Activated CD8-positive, alpha-beta memory T cell treated with anti-CD3 and anti-CD28 coated beads, Interleukin-2, amount 50 U/mL, for 1 hour (primary cell): Measurements from ENCODE around the gene ATP11A.

Experiments used
- DNase-seq: peaks from one replicate; pipeline ENCODE4 v3.0.0-alpha.2; 2020; ENCODE audit errors: extremely low read depth

ATP11A gene

DNA sequence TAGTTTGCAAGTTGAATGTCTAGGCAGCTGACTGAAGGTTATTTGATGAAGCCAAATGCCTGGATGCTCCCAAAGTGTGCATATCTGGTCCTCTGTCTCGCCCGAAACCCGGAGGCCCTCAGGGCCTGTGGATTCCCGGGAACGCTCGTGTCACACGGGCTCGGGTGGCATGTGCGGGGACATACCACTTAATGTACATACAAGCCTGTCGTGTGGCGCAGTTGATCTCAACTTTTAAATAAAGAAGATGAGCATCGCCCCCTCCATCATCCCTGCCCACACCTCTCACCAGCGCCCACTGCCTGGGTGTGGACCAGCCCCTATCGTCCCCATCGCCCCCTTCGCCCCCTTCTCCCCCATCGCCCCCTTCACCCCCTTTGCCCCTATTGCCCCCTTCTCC lies 33.9 kb downstream of the ATP11A start:
- no peak for DNase-seq

DNA sequence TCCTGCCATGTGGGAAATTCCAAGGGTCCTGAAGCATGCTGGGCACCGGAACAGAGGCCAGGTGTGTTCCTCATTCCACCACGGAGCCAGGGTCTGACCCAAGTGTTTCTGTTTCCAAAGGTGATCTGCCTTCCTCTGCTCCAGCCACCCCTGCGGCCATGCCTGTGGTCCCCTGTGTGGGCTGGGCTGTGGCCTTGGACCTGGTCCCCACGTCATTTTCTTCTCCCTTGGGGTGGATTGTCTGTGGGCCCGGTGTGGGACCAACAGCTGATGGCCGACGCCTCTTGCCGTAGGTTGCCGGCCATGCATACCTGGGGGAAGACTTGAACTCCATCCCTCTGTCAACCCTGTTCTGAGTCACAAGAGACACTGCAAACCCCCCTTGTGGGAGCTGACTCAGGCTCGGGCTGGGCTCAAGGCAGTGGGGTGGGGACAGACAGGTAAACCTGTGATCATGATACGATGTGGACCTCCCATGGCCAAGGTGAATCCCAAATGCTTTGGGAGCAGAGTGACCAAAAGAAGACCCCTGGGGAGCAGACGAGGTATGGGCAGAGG lies 35.0 kb downstream of the ATP11A start:
- no peak for DNase-seq

DNA sequence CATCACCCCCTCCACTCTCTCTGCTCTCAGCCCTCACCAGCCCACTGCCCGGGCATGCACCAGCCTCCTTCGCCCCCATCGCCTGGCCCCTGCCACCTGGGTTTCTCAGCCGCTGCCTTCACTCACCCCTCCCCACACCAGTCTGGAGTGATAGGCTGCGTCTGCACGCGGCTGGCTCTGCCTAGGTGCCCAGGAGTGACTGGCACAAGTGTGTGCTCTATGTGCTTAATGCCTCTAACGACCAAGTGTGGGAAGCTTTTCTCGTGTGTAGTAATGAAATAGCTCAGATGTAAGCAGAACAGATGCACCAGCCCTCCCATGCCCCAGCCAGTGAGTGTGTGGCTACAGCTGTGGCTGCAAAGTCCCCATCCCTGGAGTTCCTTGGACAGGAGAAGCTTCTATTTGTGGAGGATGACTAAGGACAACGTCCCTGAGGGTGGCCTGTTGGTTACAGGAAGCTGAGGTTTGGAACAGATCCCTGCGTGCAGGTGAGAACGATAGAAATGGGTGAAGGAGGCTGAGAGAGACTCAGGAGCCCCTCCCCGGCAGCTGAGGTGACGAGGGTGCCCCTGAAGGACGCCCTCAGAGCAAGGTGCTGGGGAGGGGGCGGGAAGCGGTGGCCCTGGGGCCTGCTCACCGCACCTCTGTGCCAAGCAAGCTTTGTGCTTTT lies 35.6 kb downstream of the ATP11A start:
- no peak for DNase-seq

DNA sequence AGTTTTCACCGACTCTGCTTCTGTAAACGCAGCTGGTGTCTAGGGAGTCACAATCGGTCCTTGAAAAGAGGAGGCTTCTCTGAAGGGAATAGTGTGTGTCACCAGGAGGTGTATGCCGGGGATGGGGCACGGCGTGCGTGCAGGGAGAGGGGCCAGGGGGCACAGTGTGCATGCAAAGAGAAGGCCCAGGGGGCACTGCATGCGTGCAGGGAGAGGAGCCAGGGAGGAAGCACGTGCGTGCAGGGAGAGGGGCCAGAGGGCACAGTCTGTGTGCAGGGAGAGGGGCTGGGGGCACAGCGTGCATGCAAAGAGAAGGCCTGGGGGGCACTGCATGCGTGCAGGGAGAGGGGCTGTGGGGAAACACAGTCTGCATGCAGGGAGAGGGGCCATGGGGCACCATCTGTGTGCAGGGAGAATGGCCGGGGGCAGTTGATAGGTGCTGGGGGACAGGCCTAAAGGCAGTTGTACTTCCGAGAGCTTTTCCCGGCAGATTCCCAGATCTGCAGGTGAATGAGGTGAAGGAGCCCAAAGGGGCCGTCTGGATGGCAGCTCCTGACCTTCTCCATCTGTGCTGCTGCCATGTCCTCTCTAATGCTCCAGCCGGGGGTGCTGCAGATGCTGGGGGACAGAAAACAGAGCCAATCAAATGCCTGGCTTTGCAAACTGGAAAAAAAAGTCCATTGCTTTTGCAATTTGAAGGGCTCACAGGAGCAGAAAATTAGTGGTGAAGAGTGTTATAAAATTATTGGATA lies 36.4 kb downstream of the ATP11A start:
- no peak for DNase-seq

DNA sequence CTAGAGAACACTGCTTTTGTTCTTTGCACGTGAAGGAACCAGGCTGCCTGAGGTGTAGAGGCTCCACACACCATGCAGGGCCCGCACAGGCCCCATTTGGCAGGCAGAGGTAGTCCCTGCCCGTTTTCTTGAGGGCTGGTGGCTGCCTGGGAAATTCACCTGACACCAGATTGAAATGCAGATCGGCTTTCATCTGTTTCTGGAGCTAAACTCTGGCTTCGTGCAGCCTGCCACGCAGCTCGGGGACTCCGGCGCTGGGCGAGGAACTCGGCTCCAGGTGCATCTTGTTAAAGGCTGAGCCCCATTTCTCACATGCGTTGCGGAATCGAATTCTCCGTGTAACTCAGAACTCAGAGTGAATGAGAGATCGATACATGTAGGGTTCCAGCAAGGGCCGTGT lies 37.7 kb downstream of the ATP11A start:
- no peak for DNase-seq

DNA sequence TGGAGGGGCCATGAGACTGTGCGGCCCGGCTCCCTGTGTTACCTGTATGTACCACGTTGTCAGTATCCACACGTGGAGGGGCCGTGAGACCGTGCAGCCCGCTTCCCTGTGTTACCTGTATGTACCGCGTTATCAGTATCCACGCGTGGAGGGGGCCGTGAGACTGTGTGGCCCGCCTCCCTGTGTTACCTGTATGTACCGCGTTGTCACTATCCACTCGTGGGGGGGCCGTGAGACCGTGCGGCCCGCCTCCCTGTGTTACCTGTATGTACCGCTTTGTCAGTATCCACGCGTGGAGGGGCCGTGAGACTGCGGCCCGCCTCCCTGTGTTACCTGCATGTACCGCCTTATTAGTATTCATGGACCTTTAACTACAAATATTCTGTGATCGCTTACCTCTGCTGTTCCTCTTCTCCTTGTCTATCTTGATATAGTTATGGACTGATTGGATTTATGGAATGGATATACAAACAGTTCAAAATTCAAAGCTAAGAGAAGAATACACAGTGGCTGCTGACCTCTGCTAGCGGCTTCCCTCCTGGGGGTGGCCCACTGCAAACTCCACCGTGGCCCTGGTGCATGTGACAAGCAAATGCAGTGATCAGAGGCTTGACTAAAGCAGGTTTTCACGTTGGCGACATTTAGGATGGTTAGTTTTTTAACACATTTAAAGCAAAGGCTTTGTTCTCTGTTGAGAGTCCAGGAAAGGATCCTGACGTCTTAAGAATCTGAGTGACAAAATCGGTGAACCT lies 38.7 kb downstream of the ATP11A start:
- no peak for DNase-seq

DNA sequence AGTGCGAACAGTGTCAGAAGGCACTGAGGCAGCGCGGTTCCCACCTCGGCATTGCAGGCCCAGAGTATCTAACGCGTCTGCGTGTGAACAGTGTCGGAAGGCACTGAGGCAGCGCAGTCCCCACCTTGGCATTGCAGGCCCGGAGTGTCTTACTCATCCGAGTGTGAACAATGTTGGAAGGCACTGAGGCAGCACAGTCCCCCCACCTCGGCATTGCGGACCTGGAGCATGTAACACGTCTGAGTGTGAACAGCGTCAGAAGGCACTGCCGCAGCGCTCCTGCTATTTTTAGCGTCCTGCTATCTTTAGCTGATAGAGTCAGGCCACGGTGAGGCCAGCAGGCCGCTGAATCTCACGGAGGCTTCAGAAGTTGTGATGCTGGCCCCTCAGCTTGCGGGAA lies 39.6 kb downstream of the ATP11A start:
- DNase-seq = no peak

DNA sequence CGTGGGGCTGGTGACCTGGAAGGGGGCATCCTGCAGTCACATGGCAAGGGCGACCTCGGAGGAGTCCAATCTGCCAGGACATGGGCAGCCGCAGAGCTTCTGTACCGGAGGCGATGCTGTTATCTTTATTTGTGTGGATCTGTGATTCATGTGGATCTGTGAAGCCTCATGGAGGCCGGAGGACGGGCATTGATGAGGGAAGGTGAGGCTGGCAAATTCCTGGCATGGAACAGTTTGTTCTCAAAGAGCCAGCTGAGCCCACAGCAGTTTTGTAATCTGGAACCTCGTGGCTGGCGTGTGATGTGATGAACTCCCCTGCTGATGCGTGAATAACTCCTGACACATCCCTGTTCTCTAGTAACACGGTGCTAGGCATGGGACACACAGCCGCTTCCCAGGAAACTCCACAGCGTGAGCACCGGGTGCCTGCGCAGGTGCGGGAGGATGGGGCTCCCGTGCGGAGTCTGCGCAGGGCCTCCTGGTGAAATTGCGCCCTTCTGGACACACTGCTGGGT lies 40.4 kb downstream of the ATP11A start:
- no peak for DNase-seq

DNA sequence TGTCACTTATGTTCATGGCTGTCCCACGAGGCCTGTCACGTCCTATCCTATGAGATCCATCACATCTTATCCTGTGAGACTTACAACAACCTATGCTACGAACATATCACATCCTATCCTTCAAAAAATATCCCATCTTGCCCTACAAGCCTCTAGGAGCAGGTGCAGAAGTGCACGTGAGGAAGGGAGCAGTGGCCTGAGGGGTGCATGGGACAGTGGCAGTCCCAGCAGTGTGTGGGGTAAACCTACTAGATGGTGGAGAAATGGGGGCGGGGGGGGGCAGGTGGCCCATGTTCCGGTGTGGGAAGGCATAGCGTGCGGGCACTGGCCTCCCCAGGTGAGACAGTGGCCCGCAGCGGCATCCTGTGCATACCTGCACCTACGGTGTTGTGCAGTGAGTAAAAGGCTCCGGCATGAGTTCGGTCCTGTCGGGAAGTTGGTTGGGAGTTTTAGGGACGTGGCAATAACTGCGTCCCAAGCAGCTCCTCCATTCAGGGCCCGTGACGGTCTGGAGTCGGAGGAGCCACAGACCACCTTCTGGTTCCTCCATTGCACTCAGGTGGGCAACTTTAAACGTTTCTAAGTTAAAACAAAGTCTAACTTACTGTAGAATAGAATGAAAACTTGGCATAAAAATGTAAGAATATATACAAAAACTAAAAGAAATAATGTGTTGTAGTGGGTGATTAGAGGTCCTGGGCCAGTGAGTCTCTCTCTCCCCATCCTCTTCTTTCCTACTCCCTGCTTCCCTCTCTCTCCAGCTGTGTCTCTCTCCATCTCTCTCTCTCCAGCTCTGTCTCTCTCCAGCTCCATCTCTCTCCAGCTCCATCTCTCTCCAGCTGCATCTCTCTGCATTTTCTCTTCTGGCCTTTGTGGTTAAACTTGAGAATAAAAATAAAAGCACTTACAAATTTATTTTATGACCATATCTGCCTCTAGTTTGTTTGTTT lies 42.1 kb downstream of the ATP11A start:
- DNase-seq = no peak

DNA sequence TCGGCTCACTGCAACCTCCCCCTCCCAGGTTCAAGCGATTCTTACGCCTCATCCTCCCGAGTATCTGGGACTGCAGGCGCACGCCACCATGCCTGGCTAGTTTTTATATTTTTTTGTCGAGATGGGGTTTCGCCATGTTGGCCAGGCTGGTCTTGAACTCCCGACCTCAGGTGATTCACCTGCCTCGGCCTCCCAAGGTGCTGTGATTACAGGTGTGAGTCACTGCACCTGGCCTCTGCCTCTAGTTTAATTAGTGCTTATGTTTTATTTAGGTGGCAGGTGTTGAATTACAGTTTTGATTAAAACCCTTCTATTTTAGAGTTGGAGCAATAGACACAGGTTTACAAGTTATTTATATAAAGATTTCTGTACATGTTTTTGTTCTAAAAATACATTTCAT lies 42.8 kb downstream of the ATP11A start:
- no peak for DNase-seq

DNA sequence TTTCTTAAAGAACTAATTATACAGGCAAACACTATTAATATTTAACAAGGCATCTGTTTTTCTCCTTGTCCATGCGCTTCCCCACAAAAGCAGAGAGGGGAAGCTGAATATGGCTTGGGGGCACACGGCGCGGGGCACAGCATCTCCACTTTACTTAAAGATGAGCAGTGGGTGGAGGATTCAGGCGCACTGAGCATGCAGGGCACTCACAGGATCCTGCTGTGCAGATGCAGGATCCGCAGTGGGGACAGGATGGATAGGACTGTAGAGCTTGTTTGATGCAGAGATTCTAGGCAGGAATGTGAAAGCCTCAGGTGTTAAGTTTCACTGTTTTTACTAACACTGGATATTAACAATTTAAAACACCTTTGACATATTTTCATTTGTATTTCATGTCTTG lies 43.3 kb downstream of the ATP11A start:
- no peak for DNase-seq

DNA sequence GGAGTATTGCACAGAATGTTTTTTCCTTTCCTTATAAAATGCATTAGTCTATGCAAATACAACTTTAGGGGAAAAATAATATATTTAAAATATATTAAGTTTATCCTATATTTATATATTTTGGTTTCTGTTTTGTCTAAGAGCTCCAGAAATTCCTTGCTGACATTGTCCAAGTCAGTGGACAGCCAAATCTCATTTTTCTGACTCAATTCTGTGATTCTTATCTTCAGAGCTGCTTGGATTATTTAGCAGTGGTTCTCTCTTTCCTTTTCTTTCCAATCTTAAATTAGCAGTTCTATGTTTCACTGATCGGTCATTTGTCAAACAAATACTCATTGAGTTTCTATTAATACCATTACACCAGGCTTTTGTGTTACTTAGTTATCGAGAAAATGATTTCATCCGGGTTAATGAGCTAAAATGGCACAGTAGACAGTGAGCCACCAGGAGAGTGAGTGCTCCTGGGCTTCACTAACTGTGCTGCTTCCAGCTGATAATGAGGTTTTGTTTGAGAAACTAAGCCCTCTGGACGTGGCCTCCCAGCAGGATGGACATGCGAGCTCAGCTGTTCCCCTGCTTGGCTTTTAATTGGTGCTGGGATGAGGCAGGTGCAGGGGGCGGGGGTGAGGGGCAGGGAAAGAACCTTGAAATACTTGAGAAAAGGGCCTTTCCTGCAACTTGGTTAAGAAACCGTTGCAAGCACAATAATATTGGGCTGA lies 44.0 kb downstream of the ATP11A start:
- DNase-seq = no peak

DNA sequence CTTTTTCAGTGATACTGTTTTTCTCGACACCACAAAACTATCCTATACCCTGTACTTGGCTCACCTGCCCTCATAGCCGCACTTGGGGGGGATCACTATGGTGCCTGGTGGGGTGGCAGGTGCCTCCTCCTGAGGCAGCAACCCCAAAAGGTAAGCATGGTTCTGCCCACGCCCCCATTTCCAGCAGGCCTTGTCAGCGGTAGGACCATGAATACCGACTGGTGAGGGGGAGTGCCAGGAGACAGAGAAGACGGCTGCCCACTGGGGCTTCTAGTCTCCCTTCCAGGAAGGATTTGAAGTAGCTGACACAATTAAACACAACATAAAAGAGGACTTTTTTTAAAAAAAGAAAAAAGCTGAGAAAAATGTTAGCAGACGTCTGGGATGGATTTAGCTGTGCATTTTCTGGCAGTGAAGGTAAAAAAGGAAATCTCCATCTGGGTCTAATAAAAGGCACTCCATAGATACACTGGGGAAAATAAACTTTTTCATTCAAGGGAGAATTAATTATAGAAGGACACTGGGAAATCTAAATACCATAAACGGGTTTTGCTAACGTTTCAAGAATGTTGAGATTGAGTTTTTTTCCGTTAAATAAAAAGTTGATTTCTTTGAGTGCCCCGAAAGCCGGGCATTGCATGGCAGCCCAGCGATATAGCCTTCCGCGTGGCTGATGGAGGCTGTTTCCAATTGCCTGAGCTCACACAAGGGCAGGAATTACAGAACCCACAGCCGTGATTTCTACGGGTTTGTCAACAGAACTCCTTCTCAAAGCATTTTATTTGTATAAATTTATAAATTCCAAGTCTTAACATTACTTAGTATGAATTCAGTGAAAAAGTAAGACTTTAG lies 45.1 kb downstream of the ATP11A start:
- no peak for DNase-seq

DNA sequence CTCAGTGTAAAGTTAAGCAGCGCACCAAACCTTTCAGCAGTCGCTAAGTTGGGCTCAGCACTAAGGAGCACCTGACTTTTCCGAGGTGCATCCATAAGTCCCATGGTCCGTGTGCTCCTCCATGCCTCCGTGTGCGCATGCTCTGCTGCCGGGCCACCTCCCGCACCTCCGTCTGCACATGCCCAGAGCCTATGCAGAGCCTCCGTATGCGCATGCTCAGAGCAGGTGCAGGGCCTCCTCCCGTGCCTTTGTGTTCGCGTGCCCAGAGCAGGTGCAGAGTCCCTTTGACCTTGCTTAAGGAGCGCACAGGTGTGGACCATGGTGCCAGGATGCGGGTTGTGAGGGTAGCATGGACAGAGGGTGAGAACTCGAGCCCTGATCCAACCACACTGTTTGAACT lies 46.0 kb downstream of the ATP11A start:
- DNase-seq = no peak

DNA sequence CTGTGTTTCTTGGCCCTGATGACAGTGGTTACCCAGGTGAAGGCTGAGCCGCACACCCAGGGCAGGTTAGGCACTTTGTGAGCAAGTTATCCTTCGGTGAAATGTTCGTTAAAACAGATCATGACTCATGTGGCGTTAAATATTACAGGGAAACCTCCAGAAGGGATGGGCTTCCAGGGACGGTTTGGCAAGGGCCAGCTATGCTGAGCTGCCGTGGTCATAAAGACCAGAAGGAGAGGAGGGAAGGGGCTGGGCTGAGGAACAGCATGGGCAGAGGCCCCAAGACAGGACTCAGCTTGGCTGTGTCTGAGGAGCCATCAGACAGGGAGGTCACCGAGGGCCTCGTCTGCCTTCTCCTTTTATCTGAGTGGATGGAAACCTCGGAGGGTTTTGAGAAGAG lies 47.5 kb downstream of the ATP11A start:
- DNase-seq = no peak

DNA sequence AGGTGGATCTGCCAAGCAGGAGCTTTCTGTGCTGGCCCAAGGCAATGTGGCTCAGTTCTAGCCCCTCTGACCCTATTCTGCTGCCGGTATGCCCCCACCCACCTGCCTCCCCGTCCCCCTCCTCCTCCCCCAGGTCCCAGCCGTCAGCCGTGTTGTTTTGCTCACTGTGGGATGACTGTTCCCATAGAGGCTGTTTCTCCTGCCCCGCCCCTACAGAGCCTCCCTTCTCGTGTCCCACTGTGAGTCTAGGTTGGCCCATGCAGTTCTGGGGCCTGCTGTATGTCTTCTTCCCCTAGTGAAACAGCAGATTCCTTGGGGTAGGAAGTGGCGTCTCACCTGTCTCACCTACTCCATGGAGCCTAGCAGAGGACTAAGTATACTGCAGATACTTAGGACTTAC lies 48.8 kb downstream of the ATP11A start:
- no peak for DNase-seq

DNA sequence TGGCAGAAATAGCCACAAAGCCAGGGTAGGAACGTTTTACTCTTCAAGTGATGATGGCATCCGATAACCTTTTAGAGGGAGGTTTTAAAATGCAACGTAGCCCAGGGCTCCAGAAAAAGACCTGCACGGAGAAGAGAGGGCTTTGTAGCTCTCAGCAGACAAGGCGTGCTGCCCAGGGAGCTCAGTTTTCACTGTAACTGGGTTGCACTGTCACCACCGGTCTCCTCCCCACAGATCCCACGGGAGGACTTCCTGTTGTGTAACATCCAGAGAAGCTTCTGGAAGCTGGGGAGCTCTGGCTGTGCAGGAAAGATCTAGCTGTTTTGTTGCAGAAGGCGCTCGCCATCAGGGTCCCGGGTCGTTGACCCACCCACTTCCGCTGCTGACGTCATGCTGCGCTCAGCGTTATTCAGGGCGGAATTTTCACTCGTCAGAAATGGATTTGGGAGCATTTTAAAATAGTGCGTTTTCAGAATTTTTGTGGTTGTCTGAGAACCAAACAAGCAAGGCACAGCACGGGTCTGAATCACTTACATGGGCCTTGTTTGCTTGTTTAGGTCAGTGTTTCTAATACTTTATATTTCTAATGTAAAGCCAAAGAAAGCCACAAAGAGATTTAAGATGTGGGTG lies 50.8 kb downstream of the ATP11A start:
- DNase-seq = no peak

DNA sequence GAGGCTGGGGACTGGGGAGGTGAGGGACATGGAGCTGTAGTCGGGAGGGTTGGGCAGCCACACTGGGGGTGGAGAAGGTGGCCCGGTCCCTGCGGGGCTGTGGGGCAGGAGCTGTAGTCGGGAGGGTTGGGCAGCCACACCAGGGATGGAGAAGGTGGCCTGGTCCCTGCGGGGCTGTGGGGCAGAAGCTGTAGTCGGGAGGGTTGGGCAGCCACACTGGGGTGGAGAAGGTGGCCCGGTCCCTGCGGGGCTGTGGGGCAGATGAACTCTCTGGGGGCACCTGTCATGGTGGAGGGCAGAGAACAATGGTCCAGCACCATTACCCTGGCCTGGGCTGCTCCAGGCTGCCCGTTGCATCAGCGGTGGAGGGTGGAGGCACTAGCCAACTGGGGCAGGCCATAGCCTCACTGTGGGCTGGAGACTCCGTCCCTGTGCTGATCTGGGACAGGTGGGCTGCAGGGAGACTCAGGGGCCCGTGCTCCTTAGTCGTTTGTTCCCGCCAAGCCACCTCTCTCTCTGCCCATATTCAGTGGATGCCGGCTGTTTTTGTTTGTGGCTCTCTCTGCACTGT lies 51.4 kb downstream of the ATP11A start:
- DNase-seq = no peak
